ENCODE data around the gene CHRM1. TPM values are rescaled to one million over a fixed set of nuclear protein-coding genes. Genes with fewer than 3 reads are reported as not detected.
"Not testable (repeated sequence)": the region's sequence is repeated elsewhere in the genome, so short reads cannot be mapped to it uniquely, and the experiment has no call there.

Gene CHRM1
- total RNA-seq, 1 donor from 2014 or later = not detected

DNA sequence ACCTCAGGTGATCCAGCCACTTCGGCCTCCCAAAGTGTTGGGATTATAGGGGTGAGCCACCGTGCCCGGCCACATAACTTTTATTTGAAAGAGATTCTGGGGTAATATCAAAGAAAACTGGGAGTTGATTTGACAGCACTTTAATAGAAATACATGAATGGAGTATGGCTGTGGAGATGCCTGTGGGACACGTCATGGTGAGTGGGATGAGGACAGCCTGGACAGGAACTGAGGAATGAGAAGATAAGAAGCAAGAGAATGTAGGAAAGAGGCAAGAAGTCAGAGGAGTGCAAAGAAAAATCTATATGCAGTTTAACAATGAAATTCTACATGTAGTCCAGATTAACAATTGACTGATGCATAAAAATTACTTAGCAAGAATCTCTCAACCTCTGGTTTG is 32.6 kb upstream of the CHRM1 start:
- Mint-ChIP-seq H3K4me3 (ENCODE audit: unreplicated experiment) (no peak overlapping the region), H3K27ac (ENCODE audit: unreplicated experiment) (no peak overlapping the region), H3K9me3 (ENCODE audit: unreplicated experiment) (no peaks in the 10 kb centered on the region), H3K27me3 (ENCODE audit: low read depth, unreplicated experiment) (peaks cover 4% of the 10 kb centered on the region), H3K4me1 (ENCODE audit: low read depth, unreplicated experiment) (peaks cover 6% of the 10 kb centered on the region), H3K36me3 (ENCODE audit: low read depth, unreplicated experiment) (no peaks in the 10 kb centered on the region)
- TF ChIP-seq, protein P1, sequence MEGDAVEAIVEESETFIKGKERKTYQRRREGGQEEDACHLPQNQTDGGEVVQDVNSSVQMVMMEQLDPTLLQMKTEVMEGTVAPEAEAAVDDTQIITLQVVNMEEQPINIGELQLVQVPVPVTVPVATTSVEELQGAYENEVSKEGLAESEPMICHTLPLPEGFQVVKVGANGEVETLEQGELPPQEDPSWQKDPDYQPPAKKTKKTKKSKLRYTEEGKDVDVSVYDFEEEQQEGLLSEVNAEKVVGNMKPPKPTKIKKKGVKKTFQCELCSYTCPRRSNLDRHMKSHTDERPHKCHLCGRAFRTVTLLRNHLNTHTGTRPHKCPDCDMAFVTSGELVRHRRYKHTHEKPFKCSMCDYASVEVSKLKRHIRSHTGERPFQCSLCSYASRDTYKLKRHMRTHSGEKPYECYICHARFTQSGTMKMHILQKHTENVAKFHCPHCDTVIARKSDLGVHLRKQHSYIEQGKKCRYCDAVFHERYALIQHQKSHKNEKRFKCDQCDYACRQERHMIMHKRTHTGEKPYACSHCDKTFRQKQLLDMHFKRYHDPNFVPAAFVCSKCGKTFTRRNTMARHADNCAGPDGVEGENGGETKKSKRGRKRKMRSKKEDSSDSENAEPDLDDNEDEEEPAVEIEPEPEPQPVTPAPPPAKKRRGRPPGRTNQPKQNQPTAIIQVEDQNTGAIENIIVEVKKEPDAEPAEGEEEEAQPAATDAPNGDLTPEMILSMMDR (IDR thresholded peaks at IDR 0.05; ENCODE audit: insufficient read depth, low read depth, low read length) = no peak
- TF ChIP-seq EZH2 (IDR thresholded peaks at IDR 0.05; ENCODE audit: insufficient read depth, low read length) = no peak
- no peak overlapping the region for H2AFZ ChIP-seq (ENCODE audit: low read depth, low read length)
- no peaks in the 10 kb centered on the region for H3K36me3 ChIP-seq (ENCODE audit: insufficient read depth, low read length)
- H3K4me1 ChIP-seq (ENCODE audit: insufficient read depth, low read length) = no peaks in the 10 kb centered on the region
- H3K4me2 ChIP-seq (ENCODE audit: low read length) = no peak overlapping the region
- H3K27me3 ChIP-seq (ENCODE audit: insufficient read depth, low read length) = no peaks in the 10 kb centered on the region
- H3K9me3 ChIP-seq (ENCODE audit: insufficient read depth, low read depth, low read length) = no peaks in the 10 kb centered on the region
- no peak overlapping the region for H3K4me3 ChIP-seq (ENCODE audit: insufficient read depth, low read depth, low read length)
- FAIRE-seq = no peak
- no peaks in the 10 kb centered on the region for H4K20me1 ChIP-seq (ENCODE audit: insufficient read depth, low read length)
- no peaks in the 10 kb centered on the region for H3K79me2 ChIP-seq (ENCODE audit: insufficient read depth, low read length)
- H3K27ac ChIP-seq (ENCODE audit: low read depth, low read length) = no peak overlapping the region
- peak; percentile 14 for DNase-seq (ENCODE audit: low read depth)
- no peak overlapping the region for H3K9ac ChIP-seq (ENCODE audit: low read length)

- Mint-ChIP-seq H3K4me3 (ENCODE audit: unreplicated experiment) (no peak overlapping the region), H3K27ac (ENCODE audit: unreplicated experiment) (no peak overlapping the region), H3K9me3 (ENCODE audit: unreplicated experiment) (peaks cover 5% of the 10 kb centered on the region), H3K36me3 (ENCODE audit: low read depth, unreplicated experiment) (no peaks in the 10 kb centered on the region), H3K27me3 (ENCODE audit: low read depth, unreplicated experiment) (peaks cover 6% of the 10 kb centered on the region), H3K4me1 (ENCODE audit: low read depth, unreplicated experiment) (no peaks in the 10 kb centered on the region)
- H3K27ac ChIP-seq (ENCODE audit: low read depth, low read length) = no peak overlapping the region
- no peak for DNase-seq (ENCODE audit: low read depth)
- H3K4me3 ChIP-seq (ENCODE audit: insufficient read depth, low read depth, low read length) = no peak overlapping the region
- H3K4me2 ChIP-seq (ENCODE audit: low read length) = no peak overlapping the region
- H4K20me1 ChIP-seq (ENCODE audit: insufficient read depth, low read length) = no peaks in the 10 kb centered on the region
- no peaks in the 10 kb centered on the region for H3K9me3 ChIP-seq (ENCODE audit: insufficient read depth, low read depth, low read length)
- H2AFZ ChIP-seq (ENCODE audit: low read depth, low read length) = no peak overlapping the region
- H3K9ac ChIP-seq (ENCODE audit: low read length) = no peak overlapping the region
- H3K27me3 ChIP-seq (ENCODE audit: insufficient read depth, low read length) = no peaks in the 10 kb centered on the region
- no peak for FAIRE-seq
- no peaks in the 10 kb centered on the region for H3K79me2 ChIP-seq (ENCODE audit: insufficient read depth, low read length)
- TF ChIP-seq, protein P1 (IDR thresholded peaks at IDR 0.05; ENCODE audit: insufficient read depth, low read depth, low read length) = no peak
- no peak for TF ChIP-seq EZH2 (IDR thresholded peaks at IDR 0.05; ENCODE audit: insufficient read depth, low read length)
- no peaks in the 10 kb centered on the region for H3K36me3 ChIP-seq (ENCODE audit: insufficient read depth, low read length)
- H3K4me1 ChIP-seq (ENCODE audit: insufficient read depth, low read length) = no peaks in the 10 kb centered on the region
Measured at GRCh38 chr11:62948765-62949320, 27.7 kb upstream of the CHRM1 start.

DNA sequence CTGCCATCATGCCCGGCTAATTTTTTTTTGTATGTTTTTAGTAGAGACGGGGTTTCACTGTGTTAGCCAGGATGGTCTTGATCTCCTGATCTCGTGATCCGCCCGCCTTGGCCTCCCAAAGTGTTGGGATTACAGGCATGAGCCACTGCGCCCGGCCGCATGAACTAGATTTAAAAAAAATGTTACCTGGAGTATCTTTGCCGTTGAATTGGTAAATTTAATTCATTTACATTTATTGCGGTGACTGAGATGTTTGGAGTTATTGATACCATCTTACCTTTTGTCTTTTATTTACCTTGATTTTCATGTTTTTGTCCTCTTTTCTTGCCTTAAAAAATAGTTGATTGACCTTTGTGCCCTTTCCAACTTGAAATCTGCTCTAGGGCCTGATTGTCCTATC is 24.4 kb upstream of the CHRM1 start:
- H3K9me3 Mint-ChIP-seq (ENCODE audit: unreplicated experiment); H3K4me3 ChIP-seq (ENCODE audit: insufficient read depth, low read depth, low read length); H2AFZ ChIP-seq (ENCODE audit: low read depth, low read length); H3K36me3 Mint-ChIP-seq (ENCODE audit: low read depth, unreplicated experiment); H3K9me3 ChIP-seq (ENCODE audit: insufficient read depth, low read depth, low read length); H3K27me3 Mint-ChIP-seq (ENCODE audit: low read depth, unreplicated experiment); H3K36me3 ChIP-seq (ENCODE audit: insufficient read depth, low read length); H3K4me1 ChIP-seq (ENCODE audit: insufficient read depth, low read length); H3K9ac ChIP-seq (ENCODE audit: low read length); H3K4me3 Mint-ChIP-seq (ENCODE audit: unreplicated experiment); FAIRE-seq; H3K4me2 ChIP-seq (ENCODE audit: low read length); H3K27ac ChIP-seq (ENCODE audit: low read depth, low read length); H3K79me2 ChIP-seq (ENCODE audit: insufficient read depth, low read length); H4K20me1 ChIP-seq (ENCODE audit: insufficient read depth, low read length); DNase-seq (ENCODE audit: low read depth); H3K27me3 ChIP-seq (ENCODE audit: insufficient read depth, low read length); H3K4me1 Mint-ChIP-seq (ENCODE audit: low read depth, unreplicated experiment); H3K27ac Mint-ChIP-seq (ENCODE audit: unreplicated experiment): not testable (repeated sequence)

DNA sequence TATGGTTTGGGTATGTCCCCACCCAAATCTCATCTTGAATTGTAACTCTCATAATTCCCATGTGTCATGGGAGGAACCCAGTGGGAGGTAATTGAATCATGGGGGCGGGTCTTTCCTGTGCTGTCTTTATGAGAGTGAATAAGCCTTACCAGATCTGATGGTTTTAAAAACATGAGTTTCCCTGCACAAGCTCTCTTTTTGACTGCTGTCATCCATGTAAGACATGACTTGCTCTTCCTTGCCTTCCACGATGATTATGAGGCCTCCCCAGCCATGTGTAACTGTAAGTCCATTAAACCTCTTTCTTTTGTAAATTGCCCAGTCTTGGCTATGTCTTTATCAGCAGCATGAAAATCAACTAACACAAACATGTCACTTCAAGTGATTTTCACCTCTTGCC is 16.4 kb upstream of the CHRM1 start:
- not testable (repeated sequence) for H3K4me1 Mint-ChIP-seq (ENCODE audit: low read depth, unreplicated experiment); H3K27ac Mint-ChIP-seq (ENCODE audit: unreplicated experiment); H4K20me1 ChIP-seq (ENCODE audit: insufficient read depth, low read length); H3K9ac ChIP-seq (ENCODE audit: low read length); H3K4me1 ChIP-seq (ENCODE audit: insufficient read depth, low read length); H3K9me3 Mint-ChIP-seq (ENCODE audit: unreplicated experiment); H3K27ac ChIP-seq (ENCODE audit: low read depth, low read length); H3K36me3 ChIP-seq (ENCODE audit: insufficient read depth, low read length); FAIRE-seq; H3K9me3 ChIP-seq (ENCODE audit: insufficient read depth, low read depth, low read length); DNase-seq (ENCODE audit: low read depth); H3K27me3 Mint-ChIP-seq (ENCODE audit: low read depth, unreplicated experiment); H3K4me3 ChIP-seq (ENCODE audit: insufficient read depth, low read depth, low read length); H3K79me2 ChIP-seq (ENCODE audit: insufficient read depth, low read length); H3K27me3 ChIP-seq (ENCODE audit: insufficient read depth, low read length); H3K4me2 ChIP-seq (ENCODE audit: low read length); H3K36me3 Mint-ChIP-seq (ENCODE audit: low read depth, unreplicated experiment); H2AFZ ChIP-seq (ENCODE audit: low read depth, low read length); H3K4me3 Mint-ChIP-seq (ENCODE audit: unreplicated experiment)
